ENCODE measurements around the gene CENPS.
A peak's percentile ranks its signal among the peaks of the same experiment; 100 is the strongest.
"Not testable (repeated sequence)": the region's sequence is repeated elsewhere in the genome, so short reads cannot be mapped to it uniquely, and the experiment has no call there.

CENPS gene

GRCh38 chr1:10430216-10431069 lies at the start of gene CENPS:
CENPS (plus strand) TSS chr1:10430433; CDS start chr1:10430518, 85 bp downstream.
- DNase-seq (ENCODE audit: low read depth in 1 of 2, low spot score in 1 of 2) = peak; percentile 80 to 87

DNA sequence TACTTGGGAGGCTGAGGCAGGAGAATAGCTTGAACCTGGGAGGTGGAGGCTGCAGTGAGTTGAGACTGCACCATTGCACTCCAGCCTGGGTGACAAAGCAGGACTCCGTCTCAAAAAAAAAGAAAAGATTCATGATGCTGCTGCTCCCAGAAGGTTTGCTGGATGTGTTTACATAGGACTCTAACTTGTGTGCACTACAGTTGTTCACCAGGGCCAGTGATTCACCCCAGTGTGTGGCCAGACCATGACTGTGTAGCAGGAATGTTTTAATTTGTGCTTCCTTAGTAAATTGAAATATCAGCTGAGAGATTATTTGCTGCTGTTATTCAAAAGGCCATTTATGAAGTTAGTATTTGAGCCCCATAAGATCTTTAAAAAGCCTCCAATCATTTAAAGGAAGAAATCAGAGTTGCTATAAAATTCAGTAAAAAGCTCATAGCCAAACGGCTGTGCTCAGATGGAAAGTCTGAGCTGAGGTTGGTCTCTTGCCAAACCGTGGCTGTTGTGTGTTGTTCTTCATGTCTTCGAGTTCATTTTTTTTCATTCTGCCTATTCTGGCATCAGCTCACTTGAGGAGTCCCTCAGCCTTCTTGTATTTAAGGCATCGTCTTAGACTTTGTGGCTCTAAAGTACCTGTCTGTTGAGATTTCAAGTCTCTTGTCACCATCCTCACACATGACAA lies 49.5 kb upstream of the CENPS start:
- no peak for DNase-seq (ENCODE audit: low read depth in 1 of 2, low spot score in 1 of 2)

- no peak for DNase-seq (ENCODE audit: low read depth in 1 of 2, low spot score in 1 of 2)
Observed at GRCh38 chr1:10383630-10384029, 46.6 kb upstream of the CENPS start.

DNA sequence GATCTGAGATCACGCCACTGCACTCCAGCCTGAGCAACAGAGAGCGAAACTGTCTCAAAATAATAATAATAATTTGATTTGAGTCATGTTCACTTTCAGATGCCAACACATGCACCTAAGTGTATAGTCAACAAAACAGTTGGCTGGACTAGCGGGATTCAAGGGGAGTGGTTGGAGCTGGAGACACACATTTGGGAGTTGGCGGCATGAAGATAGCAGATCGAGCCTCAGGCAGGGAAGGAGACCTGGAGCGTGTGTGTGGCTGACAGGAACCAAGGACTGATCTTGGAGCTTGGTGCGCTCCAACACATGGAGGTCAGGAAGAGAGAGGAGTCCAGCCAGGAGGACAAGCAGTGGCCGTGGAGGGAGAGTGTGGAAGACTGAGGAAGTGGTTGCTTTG lies 46.0 kb upstream of the CENPS start:
- DNase-seq (ENCODE audit: low read depth in 1 of 2, low spot score in 1 of 2) = no peak

- DNase-seq (ENCODE audit: low read depth in 1 of 2, low spot score in 1 of 2) = no peak
Observed at GRCh38 chr1:10386761-10387676, 43.2 kb upstream of the CENPS start.

DNA sequence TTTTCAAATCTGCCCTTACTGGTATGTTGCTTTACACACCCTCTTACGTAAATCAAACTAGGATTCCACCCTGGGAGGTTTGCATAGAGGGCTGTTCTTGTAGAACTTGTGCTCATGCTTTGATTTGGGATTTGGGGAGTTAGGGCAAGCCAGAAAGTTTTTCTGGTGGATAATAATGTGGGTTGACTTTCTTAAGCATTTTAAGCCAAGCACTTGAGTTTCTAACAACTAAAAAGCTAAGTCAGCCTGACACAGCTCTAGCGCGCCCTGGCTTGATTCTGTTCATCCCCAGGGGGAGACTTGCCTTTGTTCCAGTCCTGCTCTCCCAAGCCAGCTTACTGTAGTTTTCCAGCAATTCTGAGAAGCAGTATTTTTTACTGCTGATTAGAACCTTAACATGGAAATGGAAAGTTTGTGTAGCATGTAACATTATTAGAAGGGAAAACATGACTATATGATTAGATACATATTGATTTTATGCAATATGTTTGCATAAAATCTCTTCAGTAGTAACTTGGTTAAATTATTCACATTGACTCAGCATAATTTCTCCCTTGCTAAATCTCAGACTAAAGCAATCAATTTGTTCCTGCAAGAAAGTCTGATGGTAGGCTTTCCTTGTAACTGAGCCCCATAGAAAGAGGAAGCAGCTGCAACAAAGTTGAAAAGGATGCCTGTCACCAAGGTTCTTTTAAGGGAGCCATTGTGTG lies 42.4 kb upstream of the CENPS start:
- no peak for DNase-seq (ENCODE audit: low read depth in 1 of 2, low spot score in 1 of 2)

DNA sequence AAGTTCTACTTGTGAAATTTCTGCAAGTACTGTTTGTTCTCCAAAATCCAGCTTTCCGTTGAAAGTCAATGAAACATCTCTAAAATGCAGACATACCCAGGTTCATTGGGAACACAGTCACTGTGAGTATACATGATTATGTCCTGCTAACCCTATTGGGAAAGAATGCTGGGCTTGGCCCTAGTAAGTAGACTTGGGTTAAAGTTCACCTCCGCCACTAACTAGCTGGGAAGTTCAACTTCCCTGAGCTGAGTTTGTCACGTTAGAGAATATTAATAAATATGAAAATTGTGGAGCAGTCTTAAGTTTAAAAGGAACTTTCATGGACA lies 41.9 kb upstream of the CENPS start:
- no peak for DNase-seq (ENCODE audit: low read depth in 1 of 2, low spot score in 1 of 2)

- no peak for DNase-seq (ENCODE audit: low read depth in 1 of 2, low spot score in 1 of 2)
Observed at GRCh38 chr1:10389271-10389973, 40.8 kb upstream of the CENPS start.

DNA sequence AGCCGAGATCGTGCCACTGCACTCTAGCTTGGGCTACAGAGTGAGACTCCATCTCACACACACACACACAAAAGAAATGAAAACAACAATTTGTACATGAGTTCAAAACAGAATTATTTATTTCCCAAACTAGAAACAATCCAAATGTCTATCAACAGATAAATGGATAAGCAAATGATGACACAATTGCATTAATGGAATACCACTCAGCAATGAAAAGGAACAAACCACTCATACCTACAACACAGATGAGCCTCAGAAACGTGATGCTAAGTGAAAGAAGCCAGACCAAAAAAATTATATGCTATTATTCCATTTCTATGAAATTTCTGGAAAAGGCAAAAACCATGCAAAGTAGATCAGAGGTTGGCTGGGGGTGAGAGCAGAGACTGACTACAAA lies 33.4 kb upstream of the CENPS start:
- DNase-seq (ENCODE audit: low read depth in 1 of 2, low spot score in 1 of 2) = no peak

GRCh38 chr1:10398278-10398733 lies 31.9 kb upstream of the CENPS start:
- no peak for DNase-seq (ENCODE audit: low read depth in 1 of 2, low spot score in 1 of 2)

GRCh38 chr1:10398734-10399443 lies 31.3 kb upstream of the CENPS start, which contains the start of gene PGD:
PGD (plus strand) TSS chr1:10399064; CDS start chr1:10399118, 54 bp downstream.
- peak; percentile 94 to 96 for DNase-seq (ENCODE audit: low read depth in 1 of 2, low spot score in 1 of 2)

DNA sequence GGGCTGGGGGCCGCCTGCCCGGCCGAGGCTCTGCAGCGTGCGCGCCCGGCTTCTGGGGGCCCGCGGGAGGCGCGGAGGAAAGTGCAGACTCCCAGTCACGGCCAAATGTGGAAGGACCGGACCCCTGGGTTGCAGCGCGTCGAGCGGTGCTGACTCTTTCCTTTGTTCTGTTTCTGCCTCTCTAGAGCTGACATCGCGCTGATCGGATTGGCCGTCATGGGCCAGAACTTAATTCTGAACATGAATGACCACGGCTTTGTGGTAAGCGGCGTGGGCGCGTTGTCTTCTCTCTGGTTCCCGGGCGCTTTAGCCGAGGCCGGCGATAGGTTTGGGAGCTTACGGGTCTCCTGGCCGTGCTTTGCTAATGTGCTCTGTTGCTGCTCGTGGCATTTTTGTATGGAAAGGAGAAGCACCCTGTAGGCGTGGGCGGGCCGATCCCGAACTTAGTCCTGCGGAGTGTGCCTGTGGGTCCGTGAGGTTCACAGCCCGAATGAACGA lies 30.7 kb upstream of the CENPS start:
- DNase-seq (ENCODE audit: low read depth in 1 of 2, low spot score in 1 of 2) = no peak

DNA sequence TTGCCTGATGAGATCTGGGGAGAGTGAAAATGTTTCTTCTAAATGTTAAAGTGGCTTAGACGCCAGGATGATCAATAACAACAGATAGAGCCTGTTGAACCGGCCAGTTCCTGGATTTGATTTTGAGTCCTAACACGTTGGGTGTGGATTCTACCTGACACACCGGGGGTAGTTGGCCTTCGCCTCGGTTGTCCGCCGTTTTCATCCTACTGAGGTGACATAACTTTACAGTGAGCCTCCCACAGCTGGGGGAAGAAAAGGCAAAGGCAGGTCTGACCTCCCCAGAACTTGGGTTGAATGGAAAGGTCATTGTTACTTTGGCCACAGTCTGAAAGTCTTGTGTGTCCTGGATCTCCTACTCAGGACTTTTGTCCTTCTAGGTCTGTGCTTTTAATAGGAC lies 30.2 kb upstream of the CENPS start:
- no peak for DNase-seq (ENCODE audit: low read depth in 1 of 2, low spot score in 1 of 2)

- DNase-seq (ENCODE audit: low read depth in 1 of 2, low spot score in 1 of 2) = no peak
Observed at GRCh38 chr1:10401281-10401680, 29.0 kb upstream of the CENPS start.

DNA sequence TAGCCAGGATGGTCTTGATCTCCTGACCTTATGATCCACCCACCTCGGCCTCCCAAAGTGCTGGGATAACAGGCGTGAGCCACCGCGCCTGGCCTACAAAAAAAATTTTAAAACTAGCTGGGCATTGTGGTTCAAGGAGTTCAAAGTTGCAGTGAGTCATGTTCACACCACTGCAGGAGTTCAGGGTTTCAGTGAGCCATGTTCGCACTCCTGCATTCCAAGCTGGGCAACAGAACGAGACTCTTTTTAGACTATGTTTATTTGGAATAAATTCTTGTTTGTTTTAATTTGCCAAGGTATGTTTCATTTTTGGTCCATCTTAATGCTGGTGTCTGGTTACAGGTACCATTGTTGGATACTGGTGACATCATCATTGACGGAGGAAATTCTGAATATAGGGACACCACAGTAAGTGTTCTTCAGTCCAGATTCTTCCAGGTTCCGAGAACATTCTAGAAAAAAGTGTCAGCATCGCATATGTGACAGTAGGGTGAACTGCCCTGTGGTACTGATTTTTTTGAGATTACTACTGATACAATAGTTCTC lies 27.4 kb upstream of the CENPS start:
- no peak for DNase-seq (ENCODE audit: low read depth in 1 of 2, low spot score in 1 of 2)

- DNase-seq (ENCODE audit: low read depth in 1 of 2, low spot score in 1 of 2) = no peak
Observed at GRCh38 chr1:10407201-10407600, 23.0 kb upstream of the CENPS start.

DNA sequence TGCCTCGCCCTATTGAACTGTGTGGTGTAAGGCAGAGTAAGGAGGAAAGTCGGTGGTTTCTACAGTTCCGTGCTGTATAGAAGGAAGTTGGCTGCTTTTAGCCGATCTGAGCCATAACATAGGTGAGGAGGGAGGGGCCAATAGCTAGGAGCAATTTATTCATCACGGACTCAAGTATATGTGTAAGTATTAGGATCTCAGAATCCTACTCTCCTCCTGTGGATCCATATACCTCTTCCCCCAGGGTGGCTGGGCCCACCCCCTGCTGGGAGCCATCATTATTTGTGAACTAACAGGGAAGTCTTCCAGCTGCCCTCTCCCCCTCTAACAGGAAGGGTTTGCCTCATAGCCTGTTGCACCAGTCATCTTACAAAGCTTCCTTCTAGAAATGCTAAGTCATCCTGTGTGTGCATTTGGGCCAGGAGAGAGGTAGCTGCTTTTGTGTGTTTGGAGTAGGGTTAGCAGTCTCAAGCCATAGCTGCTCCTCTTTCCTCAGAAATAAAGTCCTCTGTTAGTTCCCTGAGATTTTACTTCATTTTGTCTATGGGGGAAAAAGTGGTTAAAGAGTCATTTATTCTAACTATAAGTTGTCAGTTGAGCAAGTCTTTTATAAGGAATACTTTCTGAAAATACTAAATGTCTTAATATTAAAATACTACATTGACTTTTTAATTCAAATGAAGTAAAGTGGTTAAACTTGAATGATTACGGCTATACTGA lies 14.9 kb upstream of the CENPS start:
- DNase-seq (ENCODE audit: low read depth in 1 of 2, low spot score in 1 of 2) = no peak

DNA sequence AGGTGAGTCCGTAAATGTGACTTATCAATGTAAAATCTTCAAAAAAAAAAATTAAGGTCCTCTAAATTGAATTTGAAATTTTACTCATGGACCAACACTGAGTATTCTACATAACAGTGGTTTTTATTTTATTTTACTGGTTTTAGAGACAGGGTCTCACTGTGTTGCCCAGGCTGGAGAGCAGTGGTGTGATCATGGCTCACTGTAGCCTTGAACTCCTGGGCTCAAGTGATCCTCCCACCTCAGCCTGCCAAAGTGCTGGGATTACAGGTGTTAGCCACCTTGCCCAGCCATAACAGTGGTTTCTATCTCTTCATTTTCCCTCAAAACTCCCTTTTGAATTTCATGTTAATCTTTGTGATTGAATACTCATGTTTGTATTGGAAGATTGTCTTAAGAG lies 14.3 kb upstream of the CENPS start:
- not testable (repeated sequence) for DNase-seq (ENCODE audit: low read depth in 1 of 2, low spot score in 1 of 2)

Measured in activated T-helper 1 cell treated with anti-CD3 and anti-CD28 coated beads, Interleukin-2, amount 50 U/mL, for 16 hours (primary cell).